Adrenal gland (tissue), 12 donors: Measurements from ENCODE around the gene GYG1. TPM values are rescaled to one million over a fixed set of nuclear protein-coding genes. Genes with fewer than 3 reads are reported as not detected.

Experiments used
- DNase-seq, 7 donors: peaks; one replicate each; pipeline ENCODE4 v3.0.0-alpha.2; 2019 to 2020
- H3K27ac ChIP-seq, 5 donors: fragments of 200-600 bp; sonication (generic) in 4 of 5; 1 replicate in 3 of 5; 2 replicates in 2 of 5; pipeline versions ENCODE4 v1.5.1 to v1.8.0; 2016 to 2020; ENCODE audit warnings: mild to moderate bottlenecking in 1 of 5
- H3K27me3 ChIP-seq: fragments of 200-600 bp; 2 replicates; pipeline ENCODE4 v1.8.0; 2021
- H3K36me3 ChIP-seq, 2 donors: fragments of 200-600 bp; replicated peaks in 1 of 2; 1 replicate in 1 of 2; 2 replicates in 1 of 2; pipeline versions ENCODE4 v1.5.1 to v1.8.0; 2018 to 2022
- H3K4me1 ChIP-seq, 2 donors: fragments of 200-600 bp; replicated peaks in 1 of 2; 1 replicate in 1 of 2; 2 replicates in 1 of 2; pipeline versions ENCODE4 v1.5.1 to v1.8.0; 2018 to 2021
- H3K4me3 ChIP-seq, 4 donors: fragments of 200-600 bp; sonication (generic) in 3 of 4; one replicate each; pipeline ENCODE4 v1.5.1; 2016 to 2018
- H3K9me3 ChIP-seq, 3 donors: fragments of 200-600 bp; sonication (generic) in 1 of 3; replicated peaks in 1 of 3; 1 replicate in 2 of 3; 2 replicates in 1 of 3; pipeline versions ENCODE4 v1.5.1 to v1.8.0; 2016 to 2021
- POLR2A ChIP-seq, 2 donors: fragments of 450-650 bp; IDR thresholded peaks; one replicate each; pipeline ENCODE4 v1.6.1; 2017; ENCODE audit warnings: antibody characterized with exemption in 2 of 2, mild to moderate bottlenecking in 2 of 2, moderate library complexity in 1 of 2
- WGBS, 4 donors: extraction: QIAGEN DNeasy Blood & Tissue Kit in 2 of 4; methylation state at CpG; one replicate each; pipeline versions ENCODE4 v1.1.5 to v1.1.7; 2013 to 2017; 5-methylcytosine and 5-hydroxymethylcytosine counted together
- intact Hi-C, 2 donors: fragments of 100-400 bp; cut with DNase I; formaldehyde crosslinking; loops; one replicate each; pipeline versions ENCODE4 v1.14.1 to v1.15.0; 2022 to 2023
- polyA plus RNA-seq, 3 donors: library from polyadenylated mRNA; stranded (reverse); fragments of 200-250 nt in 2 of 3; fragments of 350-450 nt in 1 of 3; fragmentation: Illumina TruSeq in 1 of 3; extraction: RNeasy Lipid Tissue Mini Kit (QIAGEN cat#74804) in 1 of 3; gene quantifications; one replicate each; pipeline ENCODE4 v1.2.3, GENCODE V29; 2013 to 2014
- total RNA-seq, 9 donors: library from RNA; depleted of rRNA in 4 of 9; stranded (reverse); fragments of >200 nt in 4 of 9; fragments of 120-200 nt in 1 of 9; fragmentation: NEBNext Ultra II Directional in 1 of 9; extraction: Animal tissue kit (Norgen Biotek cat#: 25700) in 1 of 9; gene quantifications; one replicate each; pipeline versions ENCODE4 v1.1.0 to v1.2.4, GENCODE V29; 2013 to 2023
- TF ChIP-seq, protein P1 (sequence below), 6 experiments: fragments of 450-650 bp in 4 of 6; fragments of 200-600 bp in 2 of 6; sonication (generic) in 1 of 6; IDR thresholded peaks; 1 replicate in 5 of 6; 2 replicates in 1 of 6; pipeline versions ENCODE4 v1.5.1 to v1.8.0; 2016 to 2021; ENCODE audit warnings: antibody characterized with exemption in 6 of 6, mild to moderate bottlenecking in 2 of 6, moderate library complexity in 1 of 6
- donor health status: healthy with polysubstance abuse.
- donor health status: Bipolar disorder and iron deficiency.
- donor health status: DM: yes; HTN: yes; CAD: no.
- donor health status: DM: no; HTN: no; CAD: no.
- donor health status: DM: no; HTN: no; CAD: no.
- donor health status: DM: yes; HTN: yes; CAD: no.

Gene GYG1
- total and polyA plus RNA-seq, 12 donors = 17.2 to 53.6 (median 35.4) TPM

DNA sequence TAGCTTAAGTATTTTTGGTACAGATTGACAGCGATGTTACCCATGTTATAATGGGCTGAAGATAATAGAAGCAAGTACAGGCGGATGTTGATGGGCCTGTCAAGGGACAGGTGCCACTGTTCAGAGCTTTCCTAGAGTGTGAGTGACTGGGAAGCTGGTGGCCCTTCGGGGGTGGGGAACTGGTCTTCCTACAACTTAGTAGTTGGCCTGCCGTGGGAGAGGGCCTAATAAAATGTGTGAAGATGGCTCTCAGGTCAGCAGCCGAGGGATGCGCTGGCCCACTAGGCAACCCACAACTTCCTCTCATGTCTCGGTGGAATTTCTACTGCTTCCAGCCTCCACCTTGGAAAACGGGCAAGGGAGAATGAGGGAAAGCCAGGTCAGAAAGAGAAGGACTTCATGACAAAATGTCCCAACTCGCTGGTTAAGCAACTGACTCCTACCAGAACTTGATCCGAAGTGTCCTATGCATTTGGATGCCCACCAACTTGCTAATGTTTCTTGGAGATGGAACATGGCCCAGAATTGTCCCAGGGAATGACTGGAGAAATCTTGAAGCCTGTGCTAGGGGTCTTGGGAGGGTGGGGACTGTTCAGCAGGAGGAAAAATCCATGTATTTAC lies 1.4 kb downstream of the GYG1 start:
- 89 to 94% (median 89%) methylated on average over 10 of the region's 10 CpGs for WGBS, 4 donors
- no peaks in the 10 kb centered on the region for H3K9me3 ChIP-seq
- H3K4me3 ChIP-seq = peak overlapping the region in 2 of 4 donors; percentile 72 to 86
- no peaks in the 10 kb centered on the region for H3K27me3 ChIP-seq
- no peak for TF ChIP-seq POLR2A (IDR thresholded peaks at IDR 0.05)
- TF ChIP-seq, protein P1, sequence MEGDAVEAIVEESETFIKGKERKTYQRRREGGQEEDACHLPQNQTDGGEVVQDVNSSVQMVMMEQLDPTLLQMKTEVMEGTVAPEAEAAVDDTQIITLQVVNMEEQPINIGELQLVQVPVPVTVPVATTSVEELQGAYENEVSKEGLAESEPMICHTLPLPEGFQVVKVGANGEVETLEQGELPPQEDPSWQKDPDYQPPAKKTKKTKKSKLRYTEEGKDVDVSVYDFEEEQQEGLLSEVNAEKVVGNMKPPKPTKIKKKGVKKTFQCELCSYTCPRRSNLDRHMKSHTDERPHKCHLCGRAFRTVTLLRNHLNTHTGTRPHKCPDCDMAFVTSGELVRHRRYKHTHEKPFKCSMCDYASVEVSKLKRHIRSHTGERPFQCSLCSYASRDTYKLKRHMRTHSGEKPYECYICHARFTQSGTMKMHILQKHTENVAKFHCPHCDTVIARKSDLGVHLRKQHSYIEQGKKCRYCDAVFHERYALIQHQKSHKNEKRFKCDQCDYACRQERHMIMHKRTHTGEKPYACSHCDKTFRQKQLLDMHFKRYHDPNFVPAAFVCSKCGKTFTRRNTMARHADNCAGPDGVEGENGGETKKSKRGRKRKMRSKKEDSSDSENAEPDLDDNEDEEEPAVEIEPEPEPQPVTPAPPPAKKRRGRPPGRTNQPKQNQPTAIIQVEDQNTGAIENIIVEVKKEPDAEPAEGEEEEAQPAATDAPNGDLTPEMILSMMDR (IDR thresholded peaks at IDR 0.05) = no peak
- peaks cover 8 to 13% of the 10 kb centered on the region in 2 donors for H3K4me1 ChIP-seq
- DNase-seq = no peak
- peaks cover 0 to 24% of the 10 kb centered on the region in 2 donors for H3K36me3 ChIP-seq
- intact Hi-C loops = no loop called here
- H3K27ac ChIP-seq = peak overlapping the region in 1 of 5 donors; percentile 97

DNA sequence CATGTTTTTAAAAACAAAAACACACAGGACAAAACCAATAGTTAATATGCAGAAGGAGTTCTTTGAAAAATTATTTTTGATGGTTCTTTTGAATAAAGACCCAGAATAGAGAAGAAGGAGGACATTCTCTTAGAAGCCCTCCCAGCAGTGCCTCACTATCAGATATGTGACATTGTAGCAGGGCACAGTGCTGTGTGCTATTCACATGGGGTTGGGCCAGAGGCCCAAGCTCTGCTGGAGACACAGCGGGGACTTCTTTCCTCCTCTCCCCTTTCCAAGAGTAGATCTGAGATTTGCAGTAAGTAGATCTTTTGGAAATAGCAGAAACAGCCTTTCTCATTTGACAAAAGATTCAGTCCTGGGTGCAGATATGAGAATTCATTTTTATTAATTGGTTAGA lies 6.3 kb downstream of the GYG1 start:
- Histone ChIP-seq H3K9me3 (no peaks in the 10 kb centered on the region), H3K36me3 (peaks cover 0 to 24% of the 10 kb centered on the region in 2 donors), H3K4me3 (no peak overlapping the region), H3K27ac (no peak overlapping the region), H3K4me1 (peaks cover 3 to 4% of the 10 kb centered on the region in 2 donors), H3K27me3 (no peaks in the 10 kb centered on the region)
- TF ChIP-seq, protein P1 (IDR thresholded peaks at IDR 0.05) = no peak
- TF ChIP-seq POLR2A (IDR thresholded peaks at IDR 0.05) = no peak
- WGBS, 4 donors = 94 to 100% (median 98%) methylated on average over 1 of the region's 1 CpG
- DNase-seq = no peak
- intact Hi-C loops = no loop called here

DNA sequence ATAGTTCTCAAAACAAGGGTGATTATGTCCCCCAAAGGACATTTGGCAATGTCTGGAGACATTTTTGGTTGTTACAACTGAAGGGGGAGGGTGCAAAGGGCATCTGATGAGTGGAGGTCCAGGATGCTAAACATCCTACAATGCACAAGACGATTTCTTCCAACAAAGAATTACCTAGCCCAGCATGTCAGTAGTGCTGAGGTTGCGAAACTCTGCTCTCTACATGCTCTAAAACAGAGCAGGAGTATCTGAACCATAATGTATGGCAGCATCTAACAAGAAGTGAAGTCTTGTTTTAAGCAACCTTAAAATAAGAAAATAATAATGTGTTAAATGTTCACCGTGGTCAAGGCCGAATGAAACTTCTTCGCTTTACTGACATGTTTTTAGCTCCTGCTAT lies 7.0 kb downstream of the GYG1 start:
- no peak overlapping the region for H3K4me3 ChIP-seq
- TF ChIP-seq, protein P1 (IDR thresholded peaks at IDR 0.05) = no peak
- no peak for TF ChIP-seq POLR2A (IDR thresholded peaks at IDR 0.05)
- no peak for DNase-seq
- H3K9me3 ChIP-seq = no peaks in the 10 kb centered on the region
- H3K36me3 ChIP-seq = peaks cover 0 to 24% of the 10 kb centered on the region in 2 donors
- no peak overlapping the region for H3K27ac ChIP-seq
- intact Hi-C loops = no loop called here
- no peaks in the 10 kb centered on the region for H3K4me1 ChIP-seq
- H3K27me3 ChIP-seq = no peaks in the 10 kb centered on the region
- WGBS, 4 donors = 84 to 89% (median 88%) methylated on average over 5 of the region's 5 CpGs

DNA sequence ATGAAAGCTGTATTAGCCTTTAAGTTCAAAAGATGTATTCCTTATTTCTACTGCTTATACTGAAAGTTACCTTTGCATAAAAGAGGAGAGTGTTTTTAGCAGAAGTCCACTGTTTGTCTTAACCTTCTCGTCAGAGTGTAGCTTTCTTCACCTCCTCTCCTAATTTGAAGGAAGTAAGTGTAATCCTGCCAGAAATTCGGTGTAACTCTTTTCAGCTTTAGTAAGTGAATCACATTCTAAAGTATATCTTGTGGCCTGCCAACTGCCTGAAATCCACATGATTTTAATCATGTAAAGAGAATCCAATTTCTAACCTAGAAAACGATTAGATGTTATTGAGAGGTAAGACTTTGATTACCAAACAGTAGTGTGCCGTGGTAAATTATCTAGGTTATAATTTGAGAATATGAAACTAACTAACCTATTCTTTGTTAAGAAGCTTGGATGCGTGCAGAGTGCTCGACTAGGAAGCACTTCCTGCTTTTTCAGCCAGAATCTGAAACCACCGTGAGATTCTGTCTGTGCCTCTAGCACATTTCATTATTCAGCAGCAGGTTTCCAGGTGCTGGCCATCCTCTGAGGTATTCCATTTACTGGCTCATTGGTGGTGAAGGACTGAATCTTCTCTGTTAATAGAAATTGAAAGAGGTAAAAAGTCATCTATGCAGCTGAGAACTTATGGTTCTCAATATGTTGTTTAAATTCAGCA lies 7.5 kb downstream of the GYG1 start:
- Histone ChIP-seq H3K4me1 (no peaks in the 10 kb centered on the region), H3K36me3 (peaks cover 0 to 24% of the 10 kb centered on the region in 2 donors), H3K9me3 (no peaks in the 10 kb centered on the region), H3K27me3 (no peaks in the 10 kb centered on the region), H3K4me3 (no peak overlapping the region), H3K27ac (no peak overlapping the region)
- no peak for TF ChIP-seq POLR2A (IDR thresholded peaks at IDR 0.05)
- 60 to 64% (median 62%) methylated on average over 7 of the region's 7 CpGs for WGBS, 4 donors
- no peak for DNase-seq
- intact Hi-C loops = no loop called here
